RWPE2 (cell line): ENCODE data around the gene NDFIP1.

ENCODE experiments used
- ATAC-seq: fragments of 200-7000 bp; cut with Tn5 transposase; 3 replicates; pipeline ENCODE4 v1.9.1; 2021; ENCODE audit warnings: low read depth
- DNase-seq: peaks from one replicate; pipeline ENCODE4 v3.0.0-alpha.2; 2020; ENCODE audit warnings: low spot score
- H3K27ac ChIP-seq: fragments of 450-650 bp; 2 replicates; pipeline ENCODE4 v1.5.1; 2017; ENCODE audit warnings: mild to moderate bottlenecking; ENCODE audit not compliant: poor library complexity, severe bottlenecking
- H3K27me3 ChIP-seq: fragments of 250-450 bp; sonication (Bioruptor Pico); 2 replicates; pipeline ENCODE4 v1.5.1; 2021; ENCODE audit warnings: mild to moderate bottlenecking, moderate library complexity; ENCODE audit not compliant: insufficient read depth, poor library complexity, severe bottlenecking
- H3K36me3 ChIP-seq: fragments of 250-450 bp; sonication (Bioruptor Pico); 2 replicates; pipeline ENCODE4 v1.5.1; 2020; ENCODE audit warnings: low read depth, mild to moderate bottlenecking, moderate library complexity
- H3K4me1 ChIP-seq: fragments of 250-450 bp; sonication (Bioruptor Pico); 2 replicates; pipeline ENCODE4 v1.5.1; 2021; ENCODE audit warnings: mild to moderate bottlenecking, moderate library complexity; ENCODE audit not compliant: insufficient read depth, poor library complexity, severe bottlenecking
- H3K4me3 ChIP-seq: fragments of 250-450 bp; sonication (Bioruptor Pico); 2 replicates; pipeline ENCODE4 v1.5.1; 2021; ENCODE audit warnings: mild to moderate bottlenecking, moderate library complexity; ENCODE audit not compliant: severe bottlenecking
- H3K9me3 ChIP-seq: fragments of 250-450 bp; sonication (Bioruptor Pico); 2 replicates; pipeline ENCODE4 v1.5.1; 2021; ENCODE audit warnings: mild to moderate bottlenecking, moderate library complexity; ENCODE audit not compliant: severe bottlenecking
- CTCF ChIP-seq: fragments of 450-650 bp; IDR thresholded peaks from one replicate; pipeline ENCODE4 v1.5.1; 2017; ENCODE audit warnings: mild to moderate bottlenecking, moderate library complexity; ENCODE audit not compliant: poor library complexity, severe bottlenecking

NDFIP1 gene

GRCh38 chr5:142200387-142200786 lies 91.8 kb downstream of the NDFIP1 start:
- no peak for DNase-seq
- TF ChIP-seq CTCF: no peak
- Histone ChIP-seq H3K27me3 (no peaks in the 10 kb centered on the region), H3K9me3 (no peaks in the 10 kb centered on the region), H3K4me1 (peaks cover 10% of the 10 kb centered on the region), H3K4me3 (no peak overlapping the region), H3K36me3 (no peaks in the 10 kb centered on the region), H3K27ac (no peak overlapping the region)
- ATAC-seq: no peak

- DNase-seq (no peak), ATAC-seq (peak; percentile 78)
- no peaks in the 10 kb centered on the region for H3K36me3 ChIP-seq
- no peaks in the 10 kb centered on the region for H3K9me3 ChIP-seq
- no peak for TF ChIP-seq CTCF
- H3K27ac ChIP-seq: peak overlapping the region; percentile 43
- no peak overlapping the region for H3K4me3 ChIP-seq
- no peaks in the 10 kb centered on the region for H3K27me3 ChIP-seq
- H3K4me1 ChIP-seq: peaks cover 10% of the 10 kb centered on the region
Observed at GRCh38 chr5:142201471-142201887, 92.9 kb downstream of the NDFIP1 start.

- Histone ChIP-seq H3K4me3 (no peak overlapping the region), H3K9me3 (no peaks in the 10 kb centered on the region), H3K36me3 (no peaks in the 10 kb centered on the region), H3K27ac (peak overlapping the region; percentile 43), H3K27me3 (no peaks in the 10 kb centered on the region), H3K4me1 (peaks cover 10% of the 10 kb centered on the region)
- ATAC-seq (peak; percentile 58), DNase-seq (no peak)
- TF ChIP-seq CTCF: no peak
Observed at GRCh38 chr5:142202282-142202681, 93.7 kb downstream of the NDFIP1 start.
